Measurements from ENCODE around the gene SKIL.
"Not testable (repeated sequence)": the region's sequence is repeated elsewhere in the genome, so short reads cannot be mapped to it uniquely, and the experiment has no call there.

SKIL gene, protein sequence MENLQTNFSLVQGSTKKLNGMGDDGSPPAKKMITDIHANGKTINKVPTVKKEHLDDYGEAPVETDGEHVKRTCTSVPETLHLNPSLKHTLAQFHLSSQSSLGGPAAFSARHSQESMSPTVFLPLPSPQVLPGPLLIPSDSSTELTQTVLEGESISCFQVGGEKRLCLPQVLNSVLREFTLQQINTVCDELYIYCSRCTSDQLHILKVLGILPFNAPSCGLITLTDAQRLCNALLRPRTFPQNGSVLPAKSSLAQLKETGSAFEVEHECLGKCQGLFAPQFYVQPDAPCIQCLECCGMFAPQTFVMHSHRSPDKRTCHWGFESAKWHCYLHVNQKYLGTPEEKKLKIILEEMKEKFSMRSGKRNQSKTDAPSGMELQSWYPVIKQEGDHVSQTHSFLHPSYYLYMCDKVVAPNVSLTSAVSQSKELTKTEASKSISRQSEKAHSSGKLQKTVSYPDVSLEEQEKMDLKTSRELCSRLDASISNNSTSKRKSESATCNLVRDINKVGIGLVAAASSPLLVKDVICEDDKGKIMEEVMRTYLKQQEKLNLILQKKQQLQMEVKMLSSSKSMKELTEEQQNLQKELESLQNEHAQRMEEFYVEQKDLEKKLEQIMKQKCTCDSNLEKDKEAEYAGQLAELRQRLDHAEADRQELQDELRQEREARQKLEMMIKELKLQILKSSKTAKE

DNA sequence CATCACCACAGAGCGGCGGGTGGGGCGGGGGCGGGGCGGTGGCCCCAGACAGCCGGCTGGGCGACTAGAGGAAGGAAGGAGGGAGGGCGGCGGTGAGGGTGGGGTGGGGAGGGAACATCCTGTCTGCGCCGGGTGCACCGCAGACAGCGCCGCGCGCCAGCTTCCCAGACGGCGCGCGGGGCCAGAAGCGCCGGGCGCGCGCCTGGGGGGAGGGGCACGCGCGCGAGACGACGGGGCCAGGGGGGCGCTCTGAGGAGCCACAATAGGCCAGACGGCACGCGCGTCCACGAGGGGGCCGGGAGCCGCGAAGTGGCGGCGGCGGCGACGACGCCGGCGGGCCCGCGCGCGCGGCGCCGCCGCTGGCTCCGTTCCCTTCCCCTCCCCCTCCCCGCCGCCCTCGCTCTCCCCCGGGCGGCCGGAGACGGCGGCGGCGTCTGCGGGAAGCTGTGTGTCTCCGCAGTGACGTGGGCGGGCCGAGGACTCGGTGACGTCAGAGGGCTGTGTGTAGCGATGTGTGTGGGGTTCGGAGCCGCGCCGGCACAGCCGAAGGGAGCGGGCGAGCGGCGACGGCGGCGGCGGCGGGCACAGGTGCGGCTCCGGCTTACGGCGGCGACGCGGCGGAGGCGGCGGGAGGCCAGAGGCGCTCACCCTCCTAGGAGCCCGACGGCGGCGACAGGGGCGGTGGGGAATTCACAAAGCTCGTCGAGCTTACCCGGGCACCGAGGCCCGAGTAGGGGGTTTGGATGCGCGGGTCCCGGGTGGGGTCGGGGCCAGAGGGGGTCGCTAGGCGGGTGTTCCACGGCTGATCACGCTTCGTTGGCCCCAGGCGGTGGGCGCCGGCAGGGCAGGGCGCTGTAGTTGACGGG lies at the start of gene SKIL:
Gene SKIL (plus strand): TSS at position 540 of the 866 bp plus-strand sequence. CDS start 2,617 bp downstream, outside the sequence.
- peak; percentile 96 for DNase-seq

DNA sequence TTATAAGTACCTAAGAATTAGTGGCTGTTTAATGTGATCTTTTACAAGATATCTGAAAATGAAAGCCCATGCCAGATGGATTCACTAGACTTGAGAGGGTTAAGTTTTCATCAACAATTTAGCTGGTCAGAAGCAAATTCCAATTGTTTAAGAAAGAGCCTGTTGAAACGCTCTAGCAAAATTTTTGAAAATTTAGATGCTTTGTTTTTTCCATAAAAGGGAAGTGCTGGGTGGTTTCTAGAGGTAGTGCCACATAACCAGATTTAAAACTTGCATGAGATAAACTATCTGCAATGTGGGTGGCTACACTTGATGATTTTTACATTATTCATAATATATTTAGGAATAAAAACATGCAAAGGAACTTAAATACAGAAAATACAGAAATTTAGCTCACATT lies 48.5 kb upstream of the SKIL start:
- DNase-seq = no peak

DNA sequence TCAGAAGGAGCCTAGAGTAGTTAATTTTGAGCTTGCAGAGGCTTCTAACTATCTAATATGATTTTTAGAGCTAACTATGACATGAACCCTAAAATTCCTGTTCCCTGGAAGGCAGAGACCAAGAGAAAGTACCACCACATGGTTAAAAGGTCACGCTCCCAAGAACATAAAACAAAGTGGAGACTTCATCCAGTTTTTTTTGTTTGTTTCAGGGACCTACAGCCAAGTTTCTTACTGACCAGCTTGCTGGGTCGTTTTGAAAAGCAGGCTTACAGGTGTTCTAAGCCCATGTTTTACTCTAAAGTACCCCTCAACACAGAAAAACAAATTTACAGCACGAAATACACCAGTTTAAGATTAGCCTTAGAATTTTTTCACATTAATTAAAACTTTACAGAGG lies 39.6 kb upstream of the SKIL start:
- no peak for DNase-seq

DNA sequence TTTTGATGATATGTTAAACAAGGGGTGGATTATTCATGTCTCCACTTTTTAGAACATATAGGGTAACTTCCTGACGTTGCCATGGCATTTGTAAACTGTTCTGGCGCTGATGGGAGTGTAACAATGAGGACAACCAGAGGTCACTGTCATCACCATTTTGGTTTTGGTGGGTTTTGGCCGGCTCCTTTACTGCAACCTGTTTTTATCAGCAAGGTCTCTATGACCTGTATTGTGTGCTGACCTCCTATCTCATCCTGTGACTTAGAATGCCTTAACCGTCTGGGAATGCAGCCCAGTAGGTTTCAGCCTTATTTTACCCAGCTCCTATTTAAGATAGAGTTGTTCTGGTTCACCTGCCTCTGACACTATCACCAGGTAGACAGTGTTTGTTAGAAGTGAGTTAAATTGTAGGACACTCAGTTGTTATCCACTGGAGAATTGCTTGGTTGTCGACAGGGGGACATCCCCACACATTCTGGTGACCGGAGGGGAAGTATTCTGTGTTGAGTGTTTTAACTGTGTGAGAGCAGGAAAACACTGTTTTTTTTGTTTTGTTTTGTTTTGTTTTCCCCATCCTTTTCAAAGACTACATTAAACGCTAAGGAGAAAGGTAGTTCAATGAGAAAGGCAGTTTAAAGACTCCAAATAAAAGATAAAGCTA lies 36.9 kb upstream of the SKIL start:
- no peak for DNase-seq

DNA sequence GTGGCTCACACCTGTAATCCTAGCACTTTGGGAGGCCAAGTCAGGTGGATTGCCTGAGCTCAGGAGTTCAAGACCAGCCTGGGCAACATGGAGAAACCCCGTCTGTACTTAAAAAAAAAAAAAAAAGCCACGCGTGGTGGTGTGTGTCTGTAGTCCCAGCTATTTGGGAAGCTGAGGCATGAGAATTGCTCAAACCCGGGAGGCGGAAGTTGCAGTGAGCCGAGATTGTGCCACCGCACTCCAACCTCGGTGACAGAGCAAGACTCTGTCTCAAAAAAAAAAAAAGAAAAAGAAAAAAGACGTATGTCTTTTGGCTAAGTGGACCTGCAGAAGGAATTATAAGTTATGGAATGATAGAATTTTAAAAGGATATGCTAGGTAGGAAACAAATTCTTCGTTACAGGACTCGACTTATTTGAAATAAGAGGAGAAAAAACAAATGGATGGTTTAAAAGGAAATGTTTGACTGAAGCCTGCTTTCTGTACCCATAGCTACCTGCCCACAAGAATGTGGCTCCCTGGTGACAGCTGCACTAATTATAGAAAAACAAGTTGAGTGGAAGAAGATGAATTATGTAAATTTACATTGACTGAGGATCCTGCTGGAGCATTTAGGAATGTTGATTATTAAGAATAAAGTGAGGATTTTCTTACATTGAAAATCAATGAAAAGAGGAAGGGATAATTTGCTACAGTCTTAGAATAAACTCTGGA lies 36.0 kb upstream of the SKIL start:
- DNase-seq = no peak

DNA sequence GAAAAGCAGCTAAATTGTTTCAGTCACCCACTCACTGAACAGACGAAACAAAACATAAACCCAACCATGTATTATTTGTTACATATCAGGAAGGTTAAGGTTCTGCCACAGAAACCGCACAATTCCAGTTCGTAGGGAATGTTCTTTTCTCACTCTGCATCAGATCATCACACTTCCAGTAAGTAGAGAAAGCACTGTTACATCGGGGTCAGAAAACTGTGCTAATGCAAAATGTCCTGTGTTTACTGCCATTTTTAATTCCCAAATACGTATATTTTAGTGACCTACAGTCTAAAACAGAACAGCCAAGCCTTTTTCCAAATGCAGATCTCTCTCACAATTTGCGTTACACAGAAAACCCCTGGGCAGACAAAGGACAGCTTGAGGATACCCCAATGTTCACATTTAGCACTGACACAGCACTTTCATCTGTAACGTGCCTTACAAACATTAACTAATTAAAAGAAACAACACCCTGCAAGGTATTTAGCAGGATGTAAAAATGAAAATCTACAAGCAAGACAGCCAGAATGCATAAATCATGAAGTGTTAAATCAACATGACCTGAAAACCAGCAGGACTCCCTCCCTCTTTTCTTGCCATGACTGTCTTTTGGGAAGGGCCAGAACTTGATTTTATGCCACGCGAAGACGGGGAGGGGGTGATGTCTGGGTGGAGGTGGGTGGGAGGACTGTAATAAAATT lies 34.8 kb upstream of the SKIL start:
- no peak for DNase-seq

DNA sequence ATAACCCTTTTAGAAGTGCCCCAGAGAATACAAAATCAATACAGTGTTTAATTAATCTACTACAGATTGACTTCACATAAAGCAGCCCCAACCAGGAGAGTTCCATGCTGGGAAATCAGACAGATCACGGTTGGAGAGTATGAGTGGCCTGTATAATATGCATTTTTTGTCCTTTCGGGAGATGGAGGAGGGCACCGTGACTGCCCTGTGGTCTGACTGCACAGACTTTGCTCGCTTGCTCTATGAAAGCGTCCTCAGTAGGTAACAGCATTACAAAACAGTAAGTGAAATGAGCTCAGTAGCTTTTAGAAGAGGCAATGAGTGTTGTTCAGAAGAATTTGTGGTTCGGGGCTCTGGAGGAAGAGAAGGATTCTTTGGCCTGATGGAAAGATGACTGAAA lies 34.2 kb upstream of the SKIL start:
- DNase-seq = no peak

DNA sequence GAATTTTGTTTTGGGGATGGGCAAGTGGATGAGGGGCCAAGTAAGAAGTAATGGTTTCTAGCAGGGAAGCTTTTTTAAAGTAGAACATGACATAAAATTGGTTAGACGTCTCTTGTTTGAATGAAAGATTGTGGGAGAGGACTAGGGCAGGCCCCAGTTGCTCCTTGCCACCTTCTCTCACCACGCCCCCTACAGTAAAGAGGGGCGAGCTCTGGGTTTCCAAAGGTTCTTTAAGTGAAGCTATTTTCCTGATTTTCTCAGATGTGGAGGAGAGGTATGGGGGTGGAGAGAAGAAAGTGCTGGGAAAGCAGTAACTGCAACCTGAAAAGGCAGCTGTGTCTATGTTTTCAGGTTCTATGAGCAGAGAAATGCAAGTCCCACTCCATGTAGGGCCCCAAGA lies 32.6 kb upstream of the SKIL start:
- DNase-seq = no peak

DNA sequence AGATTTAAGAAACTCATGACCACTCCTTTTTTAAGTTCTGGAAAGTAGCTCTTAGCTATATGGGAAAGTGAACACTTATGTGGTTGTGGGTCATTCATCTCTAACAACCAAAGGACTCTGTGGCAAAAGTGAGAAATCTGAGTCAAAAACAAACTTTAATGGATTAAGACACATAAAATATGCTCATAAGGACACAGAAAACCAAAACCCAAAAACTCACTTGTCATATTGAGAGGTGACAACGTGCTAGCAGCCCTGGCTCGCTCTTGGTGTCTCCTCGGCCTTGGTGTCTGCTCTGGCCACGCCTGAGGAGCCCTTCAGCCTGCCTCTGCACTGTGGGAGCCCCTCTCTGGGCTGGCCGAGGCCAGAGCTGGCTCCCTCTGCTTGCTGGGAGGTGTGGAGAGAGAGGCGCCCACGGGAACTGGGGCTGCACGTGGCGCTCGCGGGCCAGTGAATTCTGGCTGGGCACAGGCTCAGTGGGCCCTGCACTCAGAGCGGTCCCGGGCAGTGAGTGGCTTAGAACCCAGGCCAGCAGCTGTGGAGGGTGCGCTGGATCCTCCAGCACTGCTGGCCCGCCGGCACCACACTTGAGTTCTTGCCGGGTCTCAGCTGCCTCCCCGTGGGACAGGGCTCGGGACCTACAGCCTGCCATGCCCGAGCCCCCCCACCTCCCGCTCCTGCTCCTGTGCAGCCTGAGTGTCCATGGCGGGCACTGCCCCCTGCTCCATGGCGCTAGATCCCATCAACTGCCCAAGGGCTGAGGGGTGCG lies 30.3 kb upstream of the SKIL start:
- DNase-seq = no peak

DNA sequence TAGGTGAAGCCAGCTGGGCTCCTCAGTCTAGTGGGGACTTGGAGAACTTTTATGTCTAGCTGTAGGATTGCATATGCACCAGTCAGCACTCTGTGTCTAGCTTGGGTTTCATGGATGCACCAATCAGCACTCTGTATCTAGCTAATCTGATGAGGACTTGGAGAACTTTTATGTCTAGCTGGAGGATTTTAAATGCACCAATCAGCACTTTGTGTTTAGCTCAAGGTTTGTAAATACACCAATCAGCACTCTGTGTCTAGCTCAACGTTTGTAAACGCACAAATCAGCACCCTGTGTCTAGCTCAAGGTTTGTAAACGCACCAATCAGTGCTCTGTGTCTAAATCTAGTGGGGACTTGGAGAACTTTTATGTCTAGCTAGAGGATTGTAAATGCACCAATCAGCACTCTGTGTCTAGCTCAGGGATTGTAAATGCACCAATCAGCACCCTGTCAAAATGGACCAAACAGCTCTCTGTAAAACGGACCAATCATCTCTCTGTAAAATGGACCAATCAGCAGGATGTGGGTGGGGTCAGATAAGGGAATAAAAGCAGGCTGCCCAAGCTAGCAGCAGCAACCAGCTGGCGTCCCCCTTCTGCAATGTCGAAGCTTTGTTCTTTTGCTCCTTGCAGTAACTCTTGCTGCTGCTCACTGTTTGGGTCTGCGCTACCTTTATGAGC lies 29.5 kb upstream of the SKIL start:
- not testable (repeated sequence) for DNase-seq

DNA sequence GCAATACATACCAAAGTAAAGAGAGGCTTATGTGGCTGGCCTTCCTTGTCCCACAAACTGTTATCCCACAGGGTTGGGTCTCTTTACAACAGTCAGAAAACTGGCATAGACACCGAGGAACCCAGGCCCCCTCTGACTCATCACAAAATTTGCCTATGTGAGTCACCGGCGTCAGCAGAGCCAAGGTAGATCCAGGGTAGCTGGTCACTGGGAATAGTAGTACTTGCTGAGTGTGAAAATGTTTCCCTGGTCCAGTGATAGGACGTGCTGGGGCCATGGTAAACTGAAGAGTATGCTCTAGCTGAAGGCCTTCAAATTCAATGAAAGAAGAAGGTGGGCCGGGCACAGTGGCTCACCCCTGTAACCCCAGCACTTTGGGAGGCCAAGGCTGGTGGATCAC lies 27.1 kb upstream of the SKIL start:
- no peak for DNase-seq

DNA sequence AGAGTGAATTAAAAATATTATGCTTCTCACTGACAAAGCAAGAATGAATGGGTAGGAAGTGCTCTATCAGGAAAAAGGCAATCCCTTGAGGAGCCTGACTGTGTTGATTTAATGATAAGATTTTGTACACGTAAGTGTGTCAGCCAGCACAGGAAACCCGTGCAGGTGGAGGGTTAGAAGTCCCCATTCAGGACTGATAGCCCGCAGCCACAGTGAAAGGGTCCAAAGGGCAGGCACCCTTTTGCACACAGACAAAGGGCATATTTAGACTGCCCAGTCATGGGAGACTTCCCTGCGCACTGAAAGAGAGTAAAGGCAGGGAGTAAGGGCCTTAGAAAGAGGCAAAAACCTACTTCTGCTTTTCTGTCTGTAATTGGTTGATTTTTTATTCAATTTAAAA lies 26.4 kb upstream of the SKIL start:
- DNase-seq = no peak

DNA sequence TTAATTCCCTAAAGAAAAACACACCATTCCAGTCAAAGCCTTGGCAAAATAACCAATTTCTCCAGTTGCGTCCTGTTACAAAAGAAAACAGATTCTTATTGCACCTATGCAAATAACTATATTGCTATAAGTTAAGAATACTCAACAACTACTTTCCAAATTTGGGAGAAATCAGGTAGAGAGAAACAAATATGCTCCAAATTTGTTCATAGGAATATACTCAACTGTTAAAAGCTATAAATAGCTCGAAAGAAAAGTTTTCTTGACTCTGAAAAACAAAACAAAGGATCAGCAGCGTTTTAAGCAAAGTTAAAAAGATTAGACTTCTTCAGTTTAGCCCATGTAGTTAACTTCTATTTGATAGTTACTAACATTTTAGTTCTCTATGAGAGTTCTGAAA lies 20.1 kb upstream of the SKIL start:
- DNase-seq = no peak

DNA sequence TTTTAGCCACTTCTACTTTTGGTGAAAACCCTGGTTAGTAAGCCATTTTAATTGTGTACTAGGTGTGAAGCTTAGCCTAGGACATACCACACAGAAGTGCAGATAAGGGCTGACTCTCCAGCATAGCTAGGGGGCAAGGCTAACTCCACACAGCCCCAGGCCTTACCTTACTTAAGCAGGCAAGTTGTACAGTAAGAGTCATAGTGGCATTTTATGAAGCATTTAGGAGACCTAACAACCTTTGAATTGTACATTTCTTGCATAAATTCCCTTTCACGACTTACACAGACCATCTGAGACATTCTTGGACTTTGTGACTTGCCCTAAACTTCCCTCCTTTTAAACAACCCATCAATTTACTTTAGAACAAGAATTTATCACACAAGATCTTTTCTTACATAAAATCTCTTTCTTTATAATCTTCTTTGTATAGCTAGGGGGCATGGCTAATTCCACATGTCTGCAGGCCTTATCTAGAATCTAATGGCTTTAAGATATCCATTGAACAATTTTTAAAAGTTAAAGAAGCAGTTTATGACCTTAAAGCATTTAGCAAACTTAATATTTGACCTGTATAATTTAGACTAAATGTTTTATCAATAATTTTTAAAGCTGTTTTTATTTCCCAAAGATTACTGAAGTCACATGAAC lies 18.7 kb upstream of the SKIL start:
- no peak for DNase-seq

DNA sequence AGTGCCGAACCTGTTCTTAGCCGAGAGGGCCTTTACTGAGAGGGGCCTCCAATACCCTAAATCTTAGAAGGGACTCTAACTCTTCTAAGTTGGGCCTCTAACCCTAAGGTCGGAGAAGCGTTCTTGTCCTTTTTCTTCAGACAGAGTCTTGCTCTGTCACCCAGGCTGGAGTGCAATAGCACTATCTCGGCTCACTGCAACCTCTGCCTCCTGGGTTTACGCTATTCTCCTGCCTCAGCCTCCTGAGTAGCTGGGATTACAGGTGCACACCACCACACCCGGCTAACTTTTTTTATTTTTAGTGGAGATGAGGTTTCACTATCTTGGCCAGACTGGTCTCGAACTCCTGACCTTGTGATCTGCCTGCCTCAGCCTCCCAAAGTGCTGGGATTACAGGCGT lies 15.2 kb upstream of the SKIL start:
- not testable (repeated sequence) for DNase-seq

DNA sequence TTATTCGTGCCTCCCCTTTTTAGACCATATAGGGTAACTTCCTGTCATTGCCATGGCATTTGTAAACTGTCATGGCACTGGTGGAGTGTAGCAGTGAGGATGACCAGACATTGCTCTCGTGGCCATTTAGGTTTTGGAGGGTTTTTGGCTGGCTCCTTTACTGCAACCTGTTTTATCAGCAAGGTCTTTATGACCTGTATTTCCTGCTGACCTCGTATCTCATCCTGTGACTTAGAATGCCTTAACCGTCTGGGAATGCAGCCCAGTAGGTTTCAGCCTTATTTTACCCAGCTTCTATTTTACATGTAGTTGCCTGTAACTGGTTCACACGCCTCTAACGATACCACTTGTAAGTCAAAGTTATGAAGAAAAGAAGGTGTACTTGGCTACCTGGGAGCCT lies 13.7 kb upstream of the SKIL start:
- not testable (repeated sequence) for DNase-seq

DNA sequence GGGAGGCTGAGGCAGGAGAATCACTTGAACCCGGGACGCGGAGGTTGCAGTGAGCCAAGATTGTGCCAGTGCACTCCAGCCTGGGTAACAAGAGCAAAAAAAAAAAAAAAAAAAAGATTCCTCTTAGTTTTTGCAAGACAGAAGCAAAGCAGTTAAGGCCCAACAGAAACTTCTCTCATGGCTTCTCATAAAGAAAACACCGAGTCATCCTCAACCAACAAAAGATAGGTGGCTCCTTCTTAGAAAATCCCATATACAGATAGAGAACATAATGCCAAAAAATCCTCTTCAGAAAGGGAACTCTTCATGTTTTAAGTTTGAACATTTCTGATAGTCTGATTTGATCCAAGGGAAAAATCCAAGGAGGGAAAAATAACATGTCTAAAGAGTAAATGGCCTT lies 12.5 kb upstream of the SKIL start:
- DNase-seq = no peak

DNA sequence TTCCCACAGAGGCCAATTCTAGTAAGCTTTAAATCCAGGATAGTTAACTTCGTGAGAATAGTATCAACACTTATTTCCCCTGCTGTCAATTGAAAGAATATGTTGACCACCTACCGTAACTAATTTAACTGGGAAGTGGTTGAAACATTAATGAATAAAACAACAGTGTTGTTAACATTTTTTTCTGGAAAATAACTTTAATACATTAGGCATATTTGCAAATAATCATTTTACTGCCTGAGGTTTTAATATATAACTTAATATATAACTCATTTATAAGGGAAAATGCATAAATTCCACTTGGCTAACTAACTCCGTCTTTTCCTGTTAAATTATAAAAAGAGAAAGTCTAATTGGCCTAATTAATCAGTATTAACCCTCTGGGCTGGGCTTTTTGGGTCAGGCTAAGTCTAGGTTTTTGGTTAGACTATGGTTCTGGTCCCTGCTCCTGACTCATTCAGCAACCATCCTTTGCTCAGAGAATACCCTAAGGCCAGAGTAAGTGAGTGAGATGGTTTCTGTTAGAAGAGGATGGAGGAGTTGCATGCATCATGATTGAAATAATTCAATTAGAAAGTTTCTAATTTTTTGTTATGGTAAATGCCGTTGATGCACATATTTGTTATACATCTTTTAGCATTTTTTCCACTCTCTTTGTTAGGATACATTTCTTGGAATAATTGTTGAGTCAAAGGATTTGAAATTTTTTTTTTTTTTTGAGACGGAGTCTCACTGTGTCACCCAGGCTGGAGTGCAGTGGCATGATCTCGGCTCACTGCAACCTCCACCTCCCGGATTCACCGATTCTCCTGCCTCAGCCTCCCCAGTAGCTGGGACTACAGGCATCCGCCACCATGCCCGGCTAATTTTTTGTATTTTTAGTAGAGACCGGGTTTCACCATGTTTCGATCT lies 10.8 kb upstream of the SKIL start:
- DNase-seq = no peak

Data from activated naive CD4-positive, alpha-beta T cell treated with anti-CD3 and anti-CD28 coated beads, Interleukin-2, amount 50 U/mL, for 16 hours (primary cell).